ENCODE data around the gene VPS18.

The VPS18 gene

DNA sequence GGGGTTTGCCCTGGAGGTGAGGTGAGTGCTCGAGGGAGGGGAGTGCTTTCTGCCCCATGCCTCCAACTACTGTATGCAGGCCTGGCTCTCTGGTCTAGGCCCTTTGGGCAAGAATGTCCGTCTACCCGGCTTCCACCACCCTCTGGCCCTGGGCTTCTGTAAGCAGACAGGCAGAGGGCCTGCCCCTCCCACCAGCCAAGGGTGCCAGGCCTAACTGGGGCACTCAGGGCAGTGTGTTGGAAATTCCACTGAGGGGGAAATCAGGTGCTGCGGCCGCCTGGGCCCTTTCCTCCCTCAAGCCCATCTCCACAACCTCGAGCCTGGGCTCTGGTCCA is 44.3 kb downstream of the VPS18 start:
- no peak for DNase-seq

- peak; percentile 14 for DNase-seq
These were observed 46.1 kb downstream of the VPS18 start for GRCh38 chr15:40940296-40940801.

- no peak for DNase-seq
These were observed 46.8 kb downstream of the VPS18 start for GRCh38 chr15:40941068-40941527.

GRCh38 chr15:40941528-40942336 is 47.5 kb downstream of the VPS18 start:
- peak; percentile 51 for DNase-seq

DNA sequence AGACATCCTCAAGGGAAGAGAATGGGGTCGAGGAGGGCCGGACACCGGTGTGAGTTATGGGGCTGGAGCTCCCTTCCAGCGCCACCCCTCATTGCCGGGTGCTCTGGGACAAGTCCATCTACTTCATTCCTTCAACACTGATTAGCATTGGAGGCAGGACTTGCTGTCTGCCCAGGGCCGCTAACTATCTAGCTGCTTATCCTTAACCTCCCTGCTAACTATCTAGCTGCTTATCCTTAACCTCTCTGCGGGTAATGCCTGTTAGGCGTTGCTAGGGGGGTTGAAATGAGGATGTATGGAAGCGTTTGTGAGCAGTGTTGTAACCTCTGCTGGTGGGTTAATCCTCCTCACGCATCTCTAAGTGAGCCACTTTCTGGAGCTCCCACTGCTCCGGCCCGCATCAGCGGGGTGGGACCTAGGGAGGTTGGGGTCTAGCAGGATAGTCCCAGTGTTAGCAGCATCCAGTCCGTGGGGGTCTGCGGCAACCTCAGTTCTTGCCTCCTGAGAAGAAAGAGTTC is 48.1 kb downstream of the VPS18 start:
- no peak for DNase-seq

DNA sequence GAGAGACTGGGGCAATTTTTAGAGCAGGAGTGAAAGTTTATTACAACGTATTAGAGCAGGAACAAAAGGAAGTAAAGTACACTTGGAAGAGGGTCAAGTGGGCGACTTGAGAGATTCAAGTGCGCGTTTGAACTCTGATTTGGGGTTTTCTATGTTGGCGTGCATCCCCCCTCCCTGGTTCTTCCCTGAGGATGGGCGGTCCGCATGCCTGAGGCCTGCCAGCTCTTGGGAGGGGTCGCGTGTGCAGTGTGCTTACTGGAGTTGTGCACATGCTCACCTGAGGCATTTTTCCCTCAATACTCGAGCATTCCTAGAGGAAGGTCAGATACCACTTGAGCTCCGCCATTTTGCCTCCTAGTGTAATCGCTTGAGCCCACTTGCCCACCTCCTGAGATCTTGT is 48.6 kb downstream of the VPS18 start:
- DNase-seq: no peak

DNA sequence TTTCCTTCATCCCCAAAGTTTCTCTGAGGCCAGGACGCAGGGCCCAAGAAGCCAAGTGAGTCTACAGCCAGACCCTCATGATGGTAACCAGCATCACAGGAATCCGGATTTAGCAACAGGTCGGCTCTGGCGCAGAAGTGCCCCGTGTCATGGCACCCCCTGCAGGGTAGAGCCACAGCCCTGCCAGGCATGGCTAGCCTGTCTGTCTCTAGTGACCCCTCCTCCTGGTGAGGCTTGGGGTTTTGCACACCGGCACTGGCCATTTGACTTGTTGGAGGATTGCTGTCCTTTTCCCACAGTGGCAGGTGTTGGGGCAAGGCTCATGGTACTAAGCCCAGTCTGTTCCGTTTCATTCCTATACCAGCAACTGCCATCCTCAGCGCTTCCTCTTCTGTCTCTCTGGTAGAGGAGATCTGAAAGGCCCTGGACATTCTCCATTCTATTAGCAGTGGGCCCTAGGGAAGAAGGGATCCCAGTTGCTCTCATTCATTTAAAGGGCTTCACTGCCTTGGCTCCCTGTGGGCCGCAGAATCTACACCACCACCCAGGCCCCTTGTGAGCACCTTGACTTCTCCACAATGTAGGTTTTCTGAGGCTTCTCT is 49.6 kb downstream of the VPS18 start:
- no peak for DNase-seq

DNA sequence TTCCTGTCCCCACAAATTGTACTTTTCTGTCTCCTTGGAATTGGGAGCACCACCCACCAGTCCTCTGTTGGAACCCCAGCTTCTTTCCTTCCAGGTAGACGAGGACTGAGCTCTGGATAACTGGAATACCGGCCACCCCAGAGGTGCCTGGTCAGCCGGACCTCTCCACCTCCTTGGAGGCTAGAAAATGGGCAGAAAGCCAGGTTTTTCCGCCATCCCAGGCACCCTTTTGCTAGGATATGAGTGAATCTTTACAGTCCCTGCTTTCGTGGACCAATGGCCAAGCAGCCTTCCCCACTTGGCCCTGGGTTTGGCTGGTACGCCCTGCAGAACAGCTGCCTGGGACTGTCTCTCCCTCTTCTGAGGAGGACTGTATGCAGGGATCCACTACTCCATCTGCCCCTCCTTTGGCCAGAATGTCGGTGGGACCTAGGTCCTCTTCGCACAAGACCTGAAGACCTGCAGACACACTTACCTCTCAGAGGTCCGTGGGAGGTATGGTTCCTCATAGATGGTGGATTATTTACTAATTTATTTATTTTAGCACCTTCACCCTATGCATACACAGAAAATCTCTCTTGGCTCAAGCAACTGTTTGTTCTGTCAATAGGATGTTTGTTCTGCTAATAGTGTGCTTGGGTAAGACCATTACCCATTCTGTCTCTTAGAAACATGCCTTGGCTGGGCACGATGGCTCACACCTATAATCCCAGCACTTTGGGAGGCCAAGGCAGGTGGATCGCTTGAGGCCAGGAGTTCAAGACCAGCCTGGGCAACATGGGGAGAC is 50.5 kb downstream of the VPS18 start:
- no peak for DNase-seq

DNA sequence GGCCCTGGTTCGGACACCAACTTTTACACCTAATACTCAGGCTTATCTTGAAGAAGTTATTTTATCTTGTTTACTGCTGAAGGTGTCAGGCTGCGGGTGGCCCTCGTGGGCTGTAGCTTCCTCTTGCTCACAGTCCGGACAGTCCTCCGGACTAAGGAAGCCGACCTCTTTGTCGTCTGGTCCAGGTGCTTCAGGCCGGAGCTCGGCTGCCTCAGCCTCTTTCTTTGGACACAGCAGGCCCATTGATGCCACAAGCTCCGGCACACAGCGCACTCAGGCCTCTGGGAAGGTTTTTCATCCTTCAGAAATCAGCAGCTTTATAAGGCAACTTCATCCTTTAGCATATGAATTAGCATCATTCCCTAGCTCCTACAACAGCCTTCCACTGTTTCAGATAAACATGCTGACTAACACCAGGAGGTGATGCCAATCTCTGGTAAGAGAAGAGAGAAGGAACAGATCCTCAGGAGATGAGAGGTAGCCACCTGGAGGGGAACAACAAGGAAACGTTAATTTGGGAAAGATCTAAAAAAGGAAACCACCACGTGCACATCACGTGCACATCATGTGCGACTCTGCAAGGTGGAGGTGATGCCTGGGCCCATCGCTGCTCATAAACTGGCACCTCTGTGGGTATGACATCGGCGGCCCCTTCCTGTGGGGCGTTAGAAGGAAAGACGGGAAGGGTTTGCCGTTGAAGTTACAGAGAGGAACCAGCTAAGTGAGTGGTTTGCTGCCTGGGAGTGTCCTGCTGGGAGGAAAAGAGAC is 54.6 kb downstream of the VPS18 start:
- DNase-seq: no peak

DNA sequence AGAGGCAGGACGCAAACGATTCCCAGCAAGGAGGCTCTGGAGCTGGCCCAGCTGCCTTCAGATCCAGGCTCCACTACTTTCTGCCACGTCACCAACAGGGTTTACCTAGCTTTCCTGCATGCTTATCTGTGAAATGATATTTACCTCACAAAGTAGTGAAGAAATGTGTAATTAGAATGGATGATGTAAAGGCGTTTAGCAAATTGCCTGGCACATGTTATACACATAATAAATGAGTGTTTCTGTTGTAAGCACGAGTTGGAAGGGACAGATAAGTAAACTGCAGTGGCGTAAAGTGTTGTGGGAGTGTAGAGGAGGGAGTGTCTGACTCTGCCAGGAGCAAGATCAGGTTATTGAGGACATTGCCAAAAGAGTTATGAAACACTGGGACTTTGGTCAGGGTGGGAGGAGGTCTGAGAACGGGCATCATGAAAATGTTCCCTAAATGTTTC is 55.5 kb downstream of the VPS18 start:
- no peak for DNase-seq

DNA sequence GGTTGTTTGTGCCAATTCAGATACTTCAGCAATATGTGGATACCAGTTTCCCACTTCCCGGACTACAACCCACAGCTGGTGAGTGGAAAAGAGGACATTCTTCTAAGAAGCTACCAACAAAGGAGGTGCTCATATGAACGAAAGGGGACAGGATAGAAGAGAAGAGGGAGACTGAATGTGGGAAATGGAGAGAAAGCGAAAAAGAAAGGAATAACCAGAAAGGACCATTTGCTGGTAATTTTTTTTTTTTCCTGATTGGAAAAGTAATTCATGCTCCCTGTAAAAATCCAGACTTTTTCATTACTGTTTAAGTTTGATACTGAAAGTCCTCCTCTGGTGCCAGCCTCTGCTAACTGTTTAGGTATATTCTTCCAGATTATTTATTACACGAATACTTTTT is 57.5 kb downstream of the VPS18 start:
- no peak for DNase-seq

- DNase-seq: no peak
These were observed 58.2 kb downstream of the VPS18 start for GRCh38 chr15:40952301-40952900.

DNA sequence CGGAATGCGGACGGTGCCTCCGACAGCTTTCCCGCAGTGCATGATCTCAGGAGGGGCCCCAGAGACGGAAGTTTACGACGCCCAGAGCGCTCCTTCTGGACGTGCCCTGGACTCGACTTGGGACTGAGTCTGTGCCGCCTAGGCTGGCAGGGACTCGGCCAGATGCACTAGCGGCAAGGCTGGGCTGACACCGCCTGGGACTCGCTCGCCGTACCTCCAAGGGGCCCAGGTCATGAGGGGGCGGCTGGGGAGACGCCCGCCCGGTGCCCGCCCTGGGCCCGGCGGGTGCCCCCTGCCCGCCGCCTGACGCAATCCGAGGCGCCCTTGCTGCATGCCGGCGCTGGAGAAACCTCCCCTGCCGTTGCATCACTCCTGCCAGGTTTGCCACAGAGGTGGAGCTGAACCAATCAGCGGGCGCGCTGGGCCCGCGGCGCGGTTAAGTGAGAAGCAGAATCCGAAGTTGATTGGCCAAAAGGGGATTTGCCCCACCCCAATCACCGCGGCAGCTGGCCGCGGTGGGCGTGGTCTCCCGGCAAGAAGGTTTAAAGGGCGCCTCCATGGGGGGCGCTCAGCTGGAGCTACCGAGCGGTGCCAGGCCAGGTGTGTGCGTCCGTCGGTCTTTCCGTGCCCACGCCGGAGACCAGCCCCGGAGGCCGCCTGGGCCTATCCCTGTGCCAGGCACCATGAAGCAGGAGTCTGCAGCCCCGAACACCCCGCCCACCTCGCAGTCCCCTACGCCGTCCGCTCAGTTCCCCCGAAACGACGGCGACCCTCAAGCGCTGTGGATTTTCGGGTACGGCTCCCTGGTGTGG is 58.9 kb downstream of the VPS18 start, which contains the start of gene CHAC1:
TSS of gene CHAC1 (plus strand) at position 571 of the 812 bp plus-strand sequence. CDS start at position 684, 113 bp downstream.
- DNase-seq: peak; percentile 79

Measured in DMS153 (cell line).